ENCODE measurements around the gene JUP. TPM values are rescaled to one million over a fixed set of nuclear protein-coding genes. Genes with fewer than 3 reads are reported as not detected.
A peak's percentile ranks its signal among the peaks of the same experiment; 100 is the strongest.

JUP gene
- total and polyA plus RNA-seq, 7 donors = 22.2 to 494 (median 40.3) TPM

GRCh38 chr17:41824086-41824485 lies 37.6 kb upstream of the JUP start:
- no peaks in the 10 kb centered on the region for H3K27me3 ChIP-seq
- peaks cover 0 to 6% (median 2%) of the 10 kb centered on the region in 4 donors for H3K4me1 ChIP-seq
- DNase-seq = no peak
- WGBS, 2 donors = 65% methylated on average over 7 of the region's 7 CpGs
- no peak overlapping the region for H3K4me3 ChIP-seq
- no peak overlapping the region for H3K27ac ChIP-seq
- peaks cover 5 to 43% (median 9%) of the 10 kb centered on the region in 4 donors for H3K36me3 ChIP-seq
- no peaks in the 10 kb centered on the region for H3K9me3 ChIP-seq
- TF ChIP-seq POLR2AphosphoS5 (IDR thresholded peaks at IDR 0.05) (no peak), EP300 (IDR thresholded peaks at IDR 0.05) (no peak), CTCF (IDR thresholded peaks at IDR 0.05) (no peak), POLR2A (IDR thresholded peaks at IDR 0.05) (no peak)
- intact Hi-C loops (cut with DNase I) = no loop called here

GRCh38 chr17:41823580-41823979 lies 37.1 kb upstream of the JUP start:
- WGBS, 2 donors = 87 to 88% methylated on average over 7 of the region's 7 CpGs
- intact Hi-C loops (cut with DNase I) = no loop called here
- H3K27ac ChIP-seq = no peak overlapping the region
- no peak overlapping the region for H3K4me3 ChIP-seq
- DNase-seq = no peak
- H3K4me1 ChIP-seq = peaks cover 0 to 6% (median 2%) of the 10 kb centered on the region in 4 donors
- H3K27me3 ChIP-seq = no peaks in the 10 kb centered on the region
- H3K36me3 ChIP-seq = peaks cover 5 to 38% (median 7%) of the 10 kb centered on the region in 4 donors
- H3K9me3 ChIP-seq = no peaks in the 10 kb centered on the region
- no peak for TF ChIP-seq EP300 (IDR thresholded peaks at IDR 0.05)
- no peak for TF ChIP-seq POLR2AphosphoS5 (IDR thresholded peaks at IDR 0.05)
- TF ChIP-seq POLR2A (IDR thresholded peaks at IDR 0.05) = no peak
- no peak for TF ChIP-seq CTCF (IDR thresholded peaks at IDR 0.05)

- no peaks in the 10 kb centered on the region for H3K9me3 ChIP-seq
- H3K4me1 ChIP-seq = peaks cover 0 to 6% (median 2%) of the 10 kb centered on the region in 4 donors
- WGBS, 2 donors = 93 to 98% methylated on average over 1 of the region's 1 CpG
- peaks cover 5 to 33% (median 7%) of the 10 kb centered on the region in 4 donors for H3K36me3 ChIP-seq
- H3K4me3 ChIP-seq = no peak overlapping the region
- intact Hi-C loops (cut with DNase I) = no loop called here
- no peak for DNase-seq
- H3K27ac ChIP-seq = no peak overlapping the region
- no peaks in the 10 kb centered on the region for H3K27me3 ChIP-seq
- no peak for TF ChIP-seq POLR2A (IDR thresholded peaks at IDR 0.05)
- TF ChIP-seq CTCF (IDR thresholded peaks at IDR 0.05) = no peak
- TF ChIP-seq EP300 (IDR thresholded peaks at IDR 0.05) = no peak
- TF ChIP-seq POLR2AphosphoS5 (IDR thresholded peaks at IDR 0.05) = no peak
Measured at GRCh38 chr17:41823141-41823524, 36.6 kb upstream of the JUP start.

GRCh38 chr17:41822216-41823140 lies 36.0 kb upstream of the JUP start:
- no peak overlapping the region for H3K4me3 ChIP-seq
- H3K4me1 ChIP-seq = peaks cover 0 to 2% (median under 1%) of the 10 kb centered on the region in 4 donors
- TF ChIP-seq CTCF (IDR thresholded peaks at IDR 0.05) = no peak
- TF ChIP-seq POLR2AphosphoS5 (IDR thresholded peaks at IDR 0.05) = peak in 1 of 4 donors; percentile 11
- no peak overlapping the region for H3K27ac ChIP-seq
- DNase-seq = no peak
- WGBS, 2 donors = 79 to 80% methylated on average over 12 of the region's 12 CpGs
- H3K36me3 ChIP-seq = peaks cover 5 to 27% (median 6%) of the 10 kb centered on the region in 4 donors
- H3K27me3 ChIP-seq = no peaks in the 10 kb centered on the region
- intact Hi-C loops (cut with DNase I) = no loop called here
- H3K9me3 ChIP-seq = no peaks in the 10 kb centered on the region
